Transverse colon (tissue), 4 donors: ENCODE data around the gene SPINT3.

Source experiments
- CTCF ChIP-seq, 5 experiments: fragments of 200-600 bp in 3 of 5; fragments of 450-650 bp in 2 of 5; sonication (generic) in 3 of 5; IDR thresholded peaks; 1 replicate in 2 of 5; 2 replicates in 3 of 5; pipeline ENCODE4 v1.5.1; 2016 to 2017; ENCODE audit warnings: antibody characterized with exemption in 5 of 5, inconsistent platforms in 3 of 5, mild to moderate bottlenecking in 2 of 5, moderate library complexity in 1 of 5
- POLR2A ChIP-seq: fragments of 450-650 bp; IDR thresholded peaks from one replicate; pipeline ENCODE4 v1.6.1; 2016; ENCODE audit warnings: antibody characterized with exemption, mild to moderate bottlenecking, moderate library complexity
- POLR2AphosphoS5 ChIP-seq, 3 donors: sonication (generic); formaldehyde crosslinking; IDR thresholded peaks; one replicate each; pipeline ENCODE4 v1.6.1; 2016; ENCODE audit warnings: antibody characterized with exemption in 3 of 3

DNA sequence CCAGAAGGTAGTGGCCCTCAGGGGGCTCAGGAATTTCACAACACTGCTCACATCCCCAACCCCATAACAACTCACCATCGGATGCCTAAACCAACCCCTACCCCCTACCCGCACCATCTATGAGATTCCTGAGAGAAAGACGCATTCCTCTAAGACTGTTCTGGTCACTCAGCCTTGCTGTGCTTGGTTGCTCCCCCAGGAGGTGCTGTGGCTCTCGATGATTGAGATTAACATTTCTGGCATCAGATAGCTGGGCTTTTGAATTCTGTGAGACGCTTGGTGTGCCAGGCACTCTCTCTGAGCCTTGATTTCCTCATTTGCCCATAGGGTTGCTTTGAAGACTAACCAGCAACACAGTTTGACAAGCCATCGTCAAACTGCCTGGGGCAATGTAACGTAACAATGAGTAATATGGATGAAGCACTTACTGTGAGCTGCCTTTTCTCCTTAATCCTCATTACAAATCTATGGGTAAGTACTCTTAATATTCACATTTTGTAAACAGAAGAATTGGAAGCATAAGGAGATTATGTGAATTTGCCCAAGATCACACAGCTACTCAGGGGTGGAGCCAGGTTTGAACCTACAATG, 22.9 kb upstream of the SPINT3 start:
- no peak for TF ChIP-seq POLR2AphosphoS5 (IDR thresholded peaks at IDR 0.05)
- no peak for TF ChIP-seq CTCF (IDR thresholded peaks at IDR 0.05)
- no peak for TF ChIP-seq POLR2A
